ENCODE data around the gene TTLL1.
A peak's percentile ranks its signal among the peaks of the same experiment; 100 is the strongest.

TTLL1 gene

GRCh38 chr22:43098356-43098755 lies 9.2 kb upstream of the TTLL1 start:
- H4K20me1 ChIP-seq = no peaks in the 10 kb centered on the region
- no peak overlapping the region for H3K9ac ChIP-seq
- peaks cover 39% of the 10 kb centered on the region for H3K4me1 ChIP-seq
- TF ChIP-seq Cebpa-rat (IDR thresholded peaks at IDR 0.05) = no peak
- H3K4me3 ChIP-seq = no peak overlapping the region
- H3K4me2 ChIP-seq = no peak overlapping the region
- peaks cover 22% of the 10 kb centered on the region for H3K9me3 ChIP-seq
- no peak overlapping the region for H3K27ac ChIP-seq
- no peaks in the 10 kb centered on the region for H3K36me3 ChIP-seq
- no peaks in the 10 kb centered on the region for H3K27me3 ChIP-seq

- Histone ChIP-seq H3K36me3 (no peaks in the 10 kb centered on the region), H3K4me1 (peaks cover 36% of the 10 kb centered on the region), H3K4me3 (no peak overlapping the region), H3K4me2 (no peak overlapping the region), H3K9me3 (peaks cover 22% of the 10 kb centered on the region), H3K27me3 (no peaks in the 10 kb centered on the region), H4K20me1 (no peaks in the 10 kb centered on the region), H3K27ac (no peak overlapping the region), H3K9ac (no peak overlapping the region)
- TF ChIP-seq Cebpa-rat (IDR thresholded peaks at IDR 0.05) = no peak
Observed at GRCh38 chr22:43096420-43096819, 7.2 kb upstream of the TTLL1 start.

- H4K20me1 ChIP-seq = no peaks in the 10 kb centered on the region
- no peaks in the 10 kb centered on the region for H3K36me3 ChIP-seq
- no peak for TF ChIP-seq Cebpa-rat (IDR thresholded peaks at IDR 0.05)
- no peak overlapping the region for H3K4me3 ChIP-seq
- H3K27me3 ChIP-seq = no peaks in the 10 kb centered on the region
- H3K4me1 ChIP-seq = peaks cover 27% of the 10 kb centered on the region
- H3K9me3 ChIP-seq = peaks cover 22% of the 10 kb centered on the region
- H3K27ac ChIP-seq = 0 out of 2 replicates have a peak overlapping the region, but pooled peaks have one; percentile 26
- H3K4me2 ChIP-seq = peak overlapping the region; percentile 32
- no peak overlapping the region for H3K9ac ChIP-seq
Observed at GRCh38 chr22:43094551-43094950, 5.4 kb upstream of the TTLL1 start.

DNA sequence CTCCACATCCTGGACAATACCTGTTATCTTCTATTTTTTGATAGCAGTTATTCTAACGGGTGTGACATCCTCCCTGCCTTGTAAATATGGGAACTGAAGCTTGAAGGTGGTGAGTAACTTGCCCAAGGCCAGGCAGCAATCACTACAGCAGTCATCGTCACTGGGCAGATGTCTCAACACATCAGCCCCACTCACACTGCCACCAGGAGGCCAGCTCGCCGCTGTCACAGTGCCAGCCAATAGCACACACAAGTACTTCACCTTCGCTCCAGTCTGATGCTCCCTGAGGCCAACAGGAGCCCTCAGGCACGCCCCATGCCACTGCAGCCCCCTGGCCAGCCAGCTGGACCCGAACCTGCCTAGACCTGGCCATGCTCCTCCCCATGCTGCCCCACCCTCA lies 4.9 kb upstream of the TTLL1 start:
- H3K27ac ChIP-seq = 0 out of 2 replicates have a peak overlapping the region, but pooled peaks have one; percentile 26
- H3K9ac ChIP-seq = no peak overlapping the region
- H3K4me1 ChIP-seq = peaks cover 29% of the 10 kb centered on the region
- peak overlapping the region; percentile 32 for H3K4me2 ChIP-seq
- no peak for TF ChIP-seq Cebpa-rat (IDR thresholded peaks at IDR 0.05)
- peaks cover 22% of the 10 kb centered on the region for H3K9me3 ChIP-seq
- no peak overlapping the region for H3K4me3 ChIP-seq
- H3K36me3 ChIP-seq = no peaks in the 10 kb centered on the region
- no peaks in the 10 kb centered on the region for H3K27me3 ChIP-seq
- H4K20me1 ChIP-seq = no peaks in the 10 kb centered on the region

GRCh38 chr22:43092085-43092484 lies 2.9 kb upstream of the TTLL1 start:
- TF ChIP-seq Cebpa-rat (IDR thresholded peaks at IDR 0.05) = no peak
- Histone ChIP-seq H3K4me2 (0 out of 2 replicates have a peak overlapping the region, but pooled peaks have one; percentile 6), H4K20me1 (no peaks in the 10 kb centered on the region), H3K4me3 (no peak overlapping the region), H3K27ac (no peak overlapping the region), H3K36me3 (no peaks in the 10 kb centered on the region), H3K27me3 (no peaks in the 10 kb centered on the region), H3K9me3 (peaks cover 18% of the 10 kb centered on the region), H3K4me1 (peaks cover 37% of the 10 kb centered on the region), H3K9ac (no peak overlapping the region; the same call in 1 of the 2 replicates)

GRCh38 chr22:43090130-43090789 lies 1.1 kb upstream of the TTLL1 start:
- no peaks in the 10 kb centered on the region for H3K36me3 ChIP-seq
- H3K4me2 ChIP-seq = peak overlapping the region; percentile 97
- no peaks in the 10 kb centered on the region for H4K20me1 ChIP-seq
- H3K27me3 ChIP-seq = no peaks in the 10 kb centered on the region
- H3K9me3 ChIP-seq = no peaks in the 10 kb centered on the region
- peaks cover 35% of the 10 kb centered on the region for H3K4me1 ChIP-seq
- no peak overlapping the region for H3K4me3 ChIP-seq
- TF ChIP-seq Cebpa-rat (IDR thresholded peaks at IDR 0.05) = no peak
- H3K9ac ChIP-seq = no peak overlapping the region
- H3K27ac ChIP-seq = no peak overlapping the region

DNA sequence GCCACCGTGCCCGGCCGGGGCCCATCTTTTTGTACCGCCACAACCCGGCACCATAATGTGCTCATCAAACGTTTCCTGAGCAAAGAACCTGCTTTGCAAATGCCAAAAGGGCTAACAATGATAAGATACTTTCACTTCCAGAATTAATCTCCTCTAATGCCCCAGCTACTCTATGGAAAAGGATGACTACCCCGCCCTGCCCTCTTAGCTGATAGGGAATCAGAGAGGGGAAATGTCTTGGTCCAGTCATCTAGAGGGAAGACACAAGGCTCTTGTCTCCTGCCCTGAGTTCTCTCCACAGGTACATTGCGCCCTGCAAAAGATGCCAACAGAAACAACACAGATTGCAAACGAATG lies 586 bp downstream of the TTLL1 start:
- Histone ChIP-seq H4K20me1 (no peaks in the 10 kb centered on the region), H3K4me1 (peaks cover 22% of the 10 kb centered on the region), H3K9ac (peak overlapping the region; percentile 72), H3K4me2 (peak overlapping the region; percentile 97), H3K27ac (peak overlapping the region; percentile 28; the same call in 1 of the 2 replicates), H3K36me3 (no peaks in the 10 kb centered on the region), H3K9me3 (no peaks in the 10 kb centered on the region), H3K27me3 (no peaks in the 10 kb centered on the region), H3K4me3 (peak overlapping the region; percentile 85)
- no peak for TF ChIP-seq Cebpa-rat (IDR thresholded peaks at IDR 0.05)

GRCh38 chr22:43085658-43086606 lies 3.3 kb downstream of the TTLL1 start:
- Histone ChIP-seq H3K27ac (no peak overlapping the region), H3K9ac (no peak overlapping the region), H3K4me1 (peaks cover 16% of the 10 kb centered on the region), H3K4me3 (no peak overlapping the region), H3K27me3 (no peaks in the 10 kb centered on the region), H3K4me2 (no peak overlapping the region), H3K36me3 (no peaks in the 10 kb centered on the region), H4K20me1 (no peaks in the 10 kb centered on the region), H3K9me3 (no peaks in the 10 kb centered on the region)
- TF ChIP-seq Cebpa-rat (IDR thresholded peaks at IDR 0.05) = no peak

- H3K36me3 ChIP-seq = no peaks in the 10 kb centered on the region
- H4K20me1 ChIP-seq = no peaks in the 10 kb centered on the region
- no peak overlapping the region for H3K27ac ChIP-seq
- H3K9ac ChIP-seq = no peak overlapping the region
- no peaks in the 10 kb centered on the region for H3K4me1 ChIP-seq
- no peak for TF ChIP-seq Cebpa-rat (IDR thresholded peaks at IDR 0.05)
- H3K4me2 ChIP-seq = no peak overlapping the region
- no peaks in the 10 kb centered on the region for H3K9me3 ChIP-seq
- H3K27me3 ChIP-seq = no peaks in the 10 kb centered on the region
- H3K4me3 ChIP-seq = no peak overlapping the region
Observed at GRCh38 chr22:43081968-43082367, 7.2 kb downstream of the TTLL1 start.

- Histone ChIP-seq H3K4me2 (no peak overlapping the region), H3K9ac (no peak overlapping the region), H3K4me3 (no peak overlapping the region), H3K36me3 (no peaks in the 10 kb centered on the region; the same call in 1 of the 2 replicates), H3K27ac (no peak overlapping the region), H3K4me1 (no peaks in the 10 kb centered on the region), H4K20me1 (no peaks in the 10 kb centered on the region), H3K9me3 (no peaks in the 10 kb centered on the region), H3K27me3 (no peaks in the 10 kb centered on the region)
- no peak for TF ChIP-seq Cebpa-rat (IDR thresholded peaks at IDR 0.05)
Observed at GRCh38 chr22:43080616-43081015, 8.6 kb downstream of the TTLL1 start.
